Lung (tissue), 12 donors: ENCODE data around the gene RPS26. TPM values are rescaled to one million over a fixed set of nuclear protein-coding genes. Genes with fewer than 3 reads are reported as not detected.
"Not testable (repeated sequence)": the region's sequence is repeated elsewhere in the genome, so short reads cannot be mapped to it uniquely, and the experiment has no call there.

Experiments used
- ATAC-seq: fragments of 200-7000 bp; cut with Tn5 transposase; one replicate; pipeline ENCODE4 v1.9.1; 2020; ENCODE audit warnings: moderate number of reproducible peaks; ENCODE audit not compliant: insufficient read depth, low FRiP score
- DNase-seq, 3 donors: peaks; one replicate each; pipeline ENCODE4 v3.0.0-alpha.2; 2013 to 2017
- H3K27ac ChIP-seq, 2 donors: one replicate each; pipeline ENCODE4 v1.5.1; 2013; ENCODE audit warnings: mild to moderate bottlenecking in 2 of 2, moderate library complexity in 2 of 2, control low read depth in 1 of 2, inconsistent platforms in 1 of 2, low read depth in 1 of 2, low read length in 1 of 2
- H3K27me3 ChIP-seq, 3 donors: one replicate each; pipeline ENCODE4 v1.5.1; 2013; ENCODE audit warnings: low read length in 2 of 3; ENCODE audit not compliant: control insufficient read depth in 3 of 3, insufficient read depth in 3 of 3
- H3K36me3 ChIP-seq, 4 donors: one replicate each; pipeline ENCODE4 v1.5.1; 2013; ENCODE audit warnings: low read length in 4 of 4, mild to moderate bottlenecking in 1 of 4, moderate library complexity in 1 of 4; ENCODE audit not compliant: control insufficient read depth in 4 of 4, insufficient read depth in 4 of 4
- H3K4me1 ChIP-seq, 5 donors: one replicate each; pipeline ENCODE4 v1.5.1; 2013; ENCODE audit warnings: low read length in 5 of 5, mild to moderate bottlenecking in 2 of 5, moderate library complexity in 1 of 5; ENCODE audit not compliant: control insufficient read depth in 5 of 5, insufficient read depth in 5 of 5
- H3K4me3 ChIP-seq: one replicate; pipeline ENCODE4 v1.5.1; 2013; ENCODE audit warnings: mild to moderate bottlenecking, control low read depth, moderate library complexity
- H3K9ac ChIP-seq, 2 donors: one replicate each; pipeline ENCODE4 v1.5.1; 2013; ENCODE audit warnings: low read length in 2 of 2, control low read depth in 1 of 2; ENCODE audit not compliant: insufficient read depth in 1 of 2
- H3K9me3 ChIP-seq, 4 donors: one replicate each; pipeline ENCODE4 v1.5.1; 2013; ENCODE audit warnings: low read length in 3 of 4, mild to moderate bottlenecking in 1 of 4, moderate library complexity in 1 of 4; ENCODE audit not compliant: control insufficient read depth in 4 of 4, insufficient read depth in 3 of 4
- CTCF ChIP-seq: IDR thresholded peaks from 2 replicates; pipeline ENCODE4 v1.5.1; 2012; ENCODE audit warnings: mild to moderate bottlenecking; ENCODE audit errors: control extremely low read depth, extremely low read depth
- WGBS, 2 donors: extraction: QIAGEN DNeasy Blood & Tissue Kit; methylation state at CpG; one replicate each; pipeline ENCODE4 v1.1.7; 2013; 5-methylcytosine and 5-hydroxymethylcytosine counted together
- polyA plus RNA-seq, 2 donors: library from polyadenylated mRNA; stranded (reverse); fragments of 200-250 nt; gene quantifications; one replicate each; pipeline ENCODE4 v1.2.1, GENCODE V29; 2013
- total RNA-seq, 2 donors: library from RNA; depleted of rRNA in 1 of 2; stranded (reverse); fragments of >200 nt in 1 of 2; gene quantifications; one replicate each; pipeline ENCODE4 v1.2.1, GENCODE V29; 2014 to 2021
- donor health status: control.
- donor health status: control.
- donor health status: Bipolar disorder and iron deficiency.
- donor health status: healthy.
- donor health status: DM: yes; HTN: yes; CAD: no.

RPS26 gene
- total and polyA plus RNA-seq, 4 donors = 53.1 to 1,477 (median 591) TPM

DNA sequence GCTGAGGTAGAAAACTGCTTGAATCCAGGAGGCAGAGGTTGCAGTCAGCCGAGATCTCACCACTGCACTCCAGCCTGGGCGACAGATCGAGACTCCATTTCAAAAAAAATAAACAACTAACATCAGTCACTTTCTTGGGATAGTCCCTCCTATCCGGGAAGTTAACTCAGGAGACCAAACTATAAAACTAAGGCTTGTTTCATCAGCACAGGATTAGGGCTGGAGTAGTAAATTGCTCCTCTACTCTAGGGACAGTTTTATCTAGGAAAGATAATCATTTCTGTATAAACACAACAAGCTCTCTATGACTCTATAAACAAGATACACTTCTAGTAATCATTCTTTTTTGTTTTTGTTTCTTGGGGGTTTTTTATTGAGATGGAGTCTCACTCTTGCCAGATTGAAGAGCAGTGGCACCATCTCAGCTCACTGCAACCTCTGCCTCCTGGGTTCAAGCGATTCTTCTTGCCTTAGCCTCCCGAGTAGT lies 11.7 kb downstream of the RPS26 start:
- WGBS, 2 donors = 82 to 88% methylated on average over 6 of the region's 6 CpGs
- DNase-seq = no peak
- no peak overlapping the region for H3K4me3 ChIP-seq
- no peaks in the 10 kb centered on the region for H3K9me3 ChIP-seq
- H3K4me1 ChIP-seq = no peaks in the 10 kb centered on the region
- no peaks in the 10 kb centered on the region for H3K27me3 ChIP-seq
- ATAC-seq = no peak
- no peak for TF ChIP-seq CTCF
- no peak overlapping the region for H3K9ac ChIP-seq
- H3K27ac ChIP-seq = no peak overlapping the region
- no peaks in the 10 kb centered on the region for H3K36me3 ChIP-seq

DNA sequence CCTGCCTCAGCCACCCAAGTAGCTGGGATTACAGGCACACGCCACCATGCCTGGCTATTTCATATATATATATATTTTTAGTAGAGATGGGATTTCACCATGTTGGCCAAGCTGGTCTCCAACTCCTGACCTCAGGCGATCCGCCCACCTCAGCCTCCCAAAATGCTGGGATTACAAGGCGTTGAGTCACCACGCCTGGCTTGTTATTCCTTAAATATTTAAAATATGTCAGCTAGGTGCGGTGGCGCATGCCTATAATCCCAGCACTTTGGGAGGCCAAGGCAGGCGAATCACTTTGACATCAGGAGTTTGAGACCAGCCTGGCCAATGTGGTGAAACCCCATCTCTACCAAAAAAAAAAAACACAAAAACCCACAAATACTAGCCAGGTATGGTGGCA lies 18.2 kb downstream of the RPS26 start:
- H3K36me3 ChIP-seq, H3K27ac ChIP-seq, H3K4me1 ChIP-seq, DNase-seq, H3K27me3 ChIP-seq, H3K9me3 ChIP-seq, H3K9ac ChIP-seq, H3K4me3 ChIP-seq, ATAC-seq: not testable (repeated sequence)
- 94 to 99% methylated on average over 8 of the region's 8 CpGs for WGBS, 2 donors

DNA sequence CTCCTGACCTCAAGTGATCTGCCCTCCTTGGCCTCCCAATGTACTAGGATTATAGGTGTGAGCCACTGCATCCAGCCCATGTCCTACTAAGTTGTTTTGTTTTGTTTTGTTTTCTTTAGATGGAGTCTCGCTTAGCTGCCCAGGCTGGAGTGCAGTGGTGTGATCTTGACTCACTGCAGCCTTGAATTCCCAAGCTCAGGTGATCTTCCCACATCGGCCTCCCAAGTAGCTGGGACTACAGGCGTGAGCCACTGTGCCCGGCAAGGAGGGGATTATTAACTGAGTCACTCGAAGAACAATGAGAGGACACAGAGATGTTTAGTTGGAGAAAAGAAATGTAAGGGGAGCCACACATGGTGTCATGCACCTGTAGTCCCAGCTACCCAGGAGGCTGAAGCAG lies 20.3 kb downstream of the RPS26 start:
- no peak for DNase-seq
- Histone ChIP-seq H3K9ac (no peak overlapping the region), H3K36me3 (no peaks in the 10 kb centered on the region), H3K27me3 (no peaks in the 10 kb centered on the region), H3K9me3 (no peaks in the 10 kb centered on the region), H3K4me1 (no peaks in the 10 kb centered on the region), H3K27ac (no peak overlapping the region), H3K4me3 (no peak overlapping the region)
- no peak for TF ChIP-seq CTCF
- no peak for ATAC-seq
- WGBS, 2 donors = 74 to 85% methylated on average over 5 of the region's 5 CpGs

DNA sequence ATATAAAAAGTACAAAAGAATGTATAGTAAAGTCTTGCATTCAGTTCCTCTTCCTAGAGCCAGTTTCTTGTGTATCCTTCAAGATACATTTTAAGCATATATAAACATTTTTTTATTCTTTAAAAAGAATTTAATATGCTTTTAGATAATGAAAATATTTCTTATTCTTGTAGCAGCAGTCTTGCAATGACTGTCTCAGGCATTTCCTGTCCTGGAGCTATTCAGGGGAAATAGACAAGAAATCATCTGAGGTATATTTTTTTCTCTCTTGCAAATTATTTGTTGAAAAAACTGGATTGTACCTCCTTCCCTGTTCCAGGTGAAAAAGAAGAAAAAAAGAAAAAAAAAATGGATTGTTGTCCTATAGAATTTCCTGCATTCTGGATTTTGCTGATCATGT lies 21.3 kb downstream of the RPS26 start:
- H3K9ac ChIP-seq = no peak overlapping the region
- H3K27me3 ChIP-seq = no peaks in the 10 kb centered on the region
- no peak overlapping the region for H3K4me3 ChIP-seq
- no peak for TF ChIP-seq CTCF
- no peak overlapping the region for H3K27ac ChIP-seq
- no peaks in the 10 kb centered on the region for H3K36me3 ChIP-seq
- DNase-seq = no peak
- H3K4me1 ChIP-seq = no peaks in the 10 kb centered on the region
- H3K9me3 ChIP-seq = no peaks in the 10 kb centered on the region
- ATAC-seq = no peak
